SHP77 (cell line): Measurements from ENCODE around the gene TCTA.
"Not testable (repeated sequence)": the region's sequence is repeated elsewhere in the genome, so short reads cannot be mapped to it uniquely, and the experiment has no call there.

Source experiments
- DNase-seq, 2 experiments: peaks; one replicate each; lab custom pipeline; 2025; lab: John Stamatoyannopoulos, UW

TCTA gene, protein sequence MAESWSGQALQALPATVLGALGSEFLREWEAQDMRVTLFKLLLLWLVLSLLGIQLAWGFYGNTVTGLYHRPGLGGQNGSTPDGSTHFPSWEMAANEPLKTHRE

GRCh38 chr3:49411968-49412631 is at the start of gene TCTA, which contains the start of gene RHOA:
Gene TCTA (plus strand): TSS chr3:49412423. CDS start chr3:49412427, 4 bp downstream.
Gene RHOA (minus strand): TSS chr3:49411976. CDS start chr3:49375589, 36,387 bp downstream.
- DNase-seq, result peak; percentile 99

GRCh38 chr3:49362561-49362960 is 49.7 kb upstream of the TCTA start:
- DNase-seq, result no peak

GRCh38 chr3:49370585-49371290 is 41.5 kb upstream of the TCTA start:
- DNase-seq, result no peak

DNA sequence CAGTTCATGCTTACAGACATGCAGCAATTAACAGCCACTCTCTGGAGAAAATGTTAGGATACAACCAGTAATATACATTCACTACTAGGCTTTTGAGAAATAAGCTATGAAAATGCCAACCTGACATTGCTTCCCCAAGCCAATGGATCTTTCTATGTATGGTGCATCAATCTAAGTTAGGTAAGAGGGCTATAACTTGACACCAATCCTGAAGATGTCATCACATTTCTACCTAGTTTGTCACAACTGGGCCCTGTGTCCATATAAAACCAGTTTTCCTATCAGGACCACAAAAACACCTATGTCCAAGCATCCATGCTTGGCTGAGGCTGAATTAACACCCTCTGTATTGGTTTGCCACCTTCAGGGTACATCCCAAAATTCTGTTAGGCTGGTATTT is 40.3 kb upstream of the TCTA start:
- DNase-seq, result no peak

- no peak for DNase-seq
These were observed 34.7 kb upstream of the TCTA start for GRCh38 chr3:49377483-49377882.

GRCh38 chr3:49378249-49378895 is 33.9 kb upstream of the TCTA start:
- no peak for DNase-seq

GRCh38 chr3:49383387-49383786 is 28.8 kb upstream of the TCTA start:
- DNase-seq, result no peak

- no peak for DNase-seq
These were observed 26.6 kb upstream of the TCTA start for GRCh38 chr3:49385617-49386016.

GRCh38 chr3:49386056-49386756 is 26.0 kb upstream of the TCTA start:
- no peak for DNase-seq

GRCh38 chr3:49387721-49388120 is 24.5 kb upstream of the TCTA start:
- DNase-seq, result no peak

DNA sequence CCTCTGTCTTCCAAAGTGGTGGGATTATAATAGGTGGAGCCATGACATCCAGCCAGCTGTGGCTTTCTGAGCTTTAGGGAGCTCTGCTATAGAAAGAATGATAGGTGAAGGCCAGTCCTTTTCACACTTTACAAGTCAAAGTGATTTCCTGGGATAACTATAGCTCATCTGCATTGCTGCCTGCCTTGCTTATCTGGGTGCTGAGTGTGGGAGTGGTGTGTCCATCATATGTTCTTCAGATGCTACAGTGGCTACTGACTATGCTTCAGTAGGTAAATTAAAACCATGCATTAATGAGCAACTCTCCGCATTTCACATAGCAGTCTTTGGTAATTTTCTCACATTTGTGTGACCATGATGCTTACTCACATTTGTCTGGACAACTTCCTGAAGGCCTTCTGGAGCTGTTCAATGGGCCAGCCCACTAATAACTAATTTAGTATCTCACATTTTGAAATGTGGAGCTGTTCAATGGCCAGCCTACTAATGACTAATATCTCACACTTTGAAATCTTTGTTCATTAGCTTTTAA is 23.9 kb upstream of the TCTA start:
- DNase-seq, result no peak

- DNase-seq, result no peak
These were observed 22.9 kb upstream of the TCTA start for GRCh38 chr3:49389297-49389696.

DNA sequence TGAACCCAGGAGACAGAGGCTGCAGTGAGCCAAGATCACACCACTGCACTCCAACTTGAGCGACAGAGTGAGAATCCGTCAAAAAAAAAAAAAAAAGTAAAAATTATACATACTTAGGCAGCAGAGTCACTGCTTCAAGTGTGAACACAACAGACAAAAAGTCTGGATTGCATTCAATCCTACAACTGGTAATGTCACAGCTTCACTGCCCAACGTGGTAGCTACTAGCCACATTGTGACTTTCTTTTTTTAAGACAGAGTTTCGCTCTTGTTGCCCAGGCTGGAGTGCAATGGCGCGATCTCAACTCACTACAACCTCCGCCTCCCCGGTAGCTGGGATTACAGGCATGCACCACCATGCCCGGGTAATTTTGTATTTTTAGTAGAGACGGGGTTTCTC is 20.9 kb upstream of the TCTA start:
- DNase-seq, result not testable (repeated sequence)

DNA sequence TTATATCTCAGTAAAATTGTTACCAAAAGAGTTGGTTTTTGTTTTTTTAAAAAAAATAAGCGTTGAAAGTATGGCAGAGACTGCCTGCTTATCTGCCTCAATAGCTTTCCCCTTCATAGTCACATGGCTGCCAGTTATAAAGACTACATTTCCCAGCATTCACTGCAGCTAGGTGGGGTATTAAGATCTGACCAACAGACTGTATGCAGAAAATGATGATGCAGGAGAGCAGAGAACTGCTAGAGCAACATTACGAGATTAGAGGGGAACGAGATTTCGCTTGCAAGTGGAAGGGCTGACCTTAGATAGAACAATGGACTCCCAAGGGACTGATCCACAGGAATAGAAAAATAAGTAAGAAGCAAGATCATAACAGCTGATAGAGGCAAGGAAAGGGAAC is 14.8 kb upstream of the TCTA start:
- DNase-seq, result no peak

DNA sequence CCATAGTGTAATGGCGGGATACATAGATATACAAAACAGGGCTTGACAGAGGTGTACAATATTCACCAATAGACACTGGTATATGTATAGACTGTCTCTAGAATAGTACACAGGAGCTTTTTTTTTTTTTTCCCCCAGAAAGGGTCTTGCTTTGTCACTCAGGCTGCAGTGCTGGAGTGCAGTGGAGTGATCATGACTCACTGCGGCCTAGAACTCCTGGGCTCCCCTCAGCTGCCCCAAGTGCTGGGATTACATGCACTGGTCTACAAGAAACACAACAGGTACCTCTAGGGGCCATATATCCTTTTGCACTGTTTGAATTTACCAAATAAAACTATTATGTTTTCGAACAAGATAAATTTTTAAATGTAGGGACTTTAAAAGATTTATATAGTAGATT is 12.8 kb upstream of the TCTA start:
- no peak for DNase-seq

DNA sequence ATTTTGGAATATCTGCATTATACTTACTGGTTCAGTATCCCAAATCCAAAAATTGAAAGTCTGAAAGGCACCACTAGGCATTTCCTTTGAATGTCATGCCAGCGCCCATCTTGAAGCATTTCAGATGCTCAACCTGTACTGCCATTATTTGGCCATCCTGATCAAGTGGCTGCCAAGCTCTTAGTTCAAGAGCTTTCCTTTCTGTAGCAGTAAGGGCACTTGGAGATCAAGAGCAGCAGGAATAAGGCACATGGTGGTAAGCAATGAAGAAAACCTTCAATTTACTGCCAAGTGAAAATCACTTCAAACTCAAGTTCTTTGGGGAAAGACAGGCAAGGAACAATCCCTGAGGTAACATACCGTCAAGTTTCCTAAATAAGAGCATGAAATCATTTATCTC is 10.5 kb upstream of the TCTA start:
- no peak for DNase-seq

GRCh38 chr3:49403891-49404290 is 8.3 kb upstream of the TCTA start:
- no peak for DNase-seq

DNA sequence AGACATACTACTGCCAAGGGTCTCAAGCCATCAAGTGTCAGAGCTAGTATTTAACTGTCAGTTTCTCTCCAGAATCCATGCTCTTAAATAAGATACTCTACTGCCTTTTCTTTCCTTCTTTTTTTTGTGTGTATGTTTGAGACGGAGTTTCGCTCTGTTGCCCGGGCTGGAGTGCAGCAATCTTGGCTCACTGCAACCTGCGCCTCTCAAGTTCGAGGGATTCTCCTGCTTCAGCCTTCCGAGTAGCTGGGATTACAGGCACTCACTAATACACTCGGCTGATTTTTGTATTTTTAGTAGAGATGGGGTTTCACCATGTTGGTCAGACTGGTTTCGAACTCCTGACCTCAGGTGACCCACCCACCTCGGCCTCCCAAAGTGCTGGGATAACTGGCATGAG is 6.7 kb upstream of the TCTA start:
- not testable (repeated sequence) for DNase-seq

DNA sequence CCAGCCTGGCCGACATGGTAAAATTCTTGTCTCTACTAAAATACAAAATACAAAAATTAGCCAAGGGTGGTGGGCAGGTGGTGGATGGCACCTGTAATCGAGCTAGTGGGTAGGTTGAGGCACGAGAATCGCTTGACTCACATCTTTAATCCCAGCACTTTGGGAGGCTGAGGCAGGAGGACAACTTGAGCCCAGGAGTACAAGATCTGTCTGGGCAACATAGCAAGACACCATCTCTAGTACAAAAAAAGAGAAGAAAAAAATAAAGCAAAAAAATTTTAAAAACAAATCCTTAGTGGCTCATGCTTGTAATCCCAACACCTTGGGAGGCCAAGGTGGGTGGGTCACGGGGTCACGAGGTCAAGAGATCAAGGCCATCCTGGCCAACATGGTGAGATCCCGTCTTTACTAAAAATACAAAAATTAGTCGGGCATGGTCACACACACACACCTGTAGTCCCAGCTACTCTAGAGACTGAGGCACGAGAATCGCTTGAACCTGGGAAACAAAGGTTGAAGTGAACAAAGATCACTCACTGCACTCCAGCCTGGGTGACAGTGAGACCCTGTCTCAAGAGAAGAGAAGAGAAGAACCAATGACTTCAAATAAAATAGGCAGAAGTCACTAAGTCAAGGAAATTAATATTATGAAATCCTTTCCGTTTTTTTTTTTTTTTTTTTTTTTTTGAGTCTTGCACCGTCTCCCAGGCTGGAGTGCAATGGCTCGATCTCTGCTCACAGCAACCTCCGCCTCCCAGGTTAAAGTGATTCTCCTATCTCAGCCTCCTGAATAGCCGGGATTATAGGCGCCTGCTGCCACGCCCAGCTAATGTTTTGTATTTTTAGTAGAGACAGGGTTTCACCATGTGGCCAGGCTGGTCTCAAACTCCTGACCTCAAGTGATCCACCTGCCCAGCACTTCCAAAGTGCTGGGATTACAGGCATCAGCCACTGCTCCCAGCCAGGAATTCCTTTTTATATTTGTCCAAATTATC is 5.4 kb upstream of the TCTA start:
- DNase-seq, result no peak

GRCh38 chr3:49410066-49410845 is 2.0 kb upstream of the TCTA start:
- DNase-seq, result no peak
